Measurements from ENCODE around the gene PDE2A. TPM values are rescaled to one million over a fixed set of nuclear protein-coding genes. Genes with fewer than 3 reads are reported as not detected.

PDE2A gene
- polyA plus RNA-seq, 3 donors = 0.18 to 1.7 (median 0.53) TPM

DNA sequence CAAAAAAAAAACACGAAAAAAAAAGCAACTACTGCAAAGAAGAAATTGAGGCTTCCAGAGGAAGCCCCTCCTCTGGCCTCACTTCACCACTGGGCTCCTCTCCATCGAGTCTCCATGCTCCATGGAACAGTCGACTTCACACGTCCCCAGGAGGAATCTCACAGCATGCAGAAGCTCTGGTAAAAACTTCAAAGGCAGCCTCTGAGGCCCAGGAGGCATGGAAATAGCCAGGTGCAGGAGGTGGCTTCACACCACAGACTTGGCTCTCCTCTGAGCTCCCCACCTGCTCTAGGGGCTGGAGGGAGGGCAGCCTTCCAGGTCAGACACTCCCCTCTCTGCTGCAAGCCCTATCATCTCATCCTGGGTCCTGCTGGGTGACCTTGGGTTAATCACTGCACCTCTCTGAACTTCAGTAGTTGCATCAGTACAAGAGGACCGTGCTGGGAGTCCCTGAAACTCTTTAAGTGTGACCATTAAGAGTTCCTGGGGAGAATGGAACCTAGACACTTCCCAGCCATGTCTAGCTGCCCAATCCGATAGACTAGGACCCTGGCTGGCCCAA is 8.2 kb downstream of the PDE2A start:
- Histone ChIP-seq H3K36me3 (replicated peaks in 1 of 2; ENCODE audit: control insufficient read depth in 1 of 2, insufficient read depth in 2 of 2, low read length in 2 of 2) (no peaks in the 10 kb centered on the region), H3K27ac (ENCODE audit: low read depth in 1 of 2, low read length in 2 of 2) (no peak overlapping the region), H3K9ac (ENCODE audit: insufficient read depth, low read length, poor library complexity, severe bottlenecking) (no peak overlapping the region), H4K20me1 (ENCODE audit: insufficient read depth, low read length) (no peaks in the 10 kb centered on the region), H3K4me1 (ENCODE audit: control insufficient read depth in 1 of 2, insufficient read depth in 2 of 2, low read length in 2 of 2) (no peaks in the 10 kb centered on the region), H2AFZ (ENCODE audit: insufficient read depth, low read depth, low read length, poor library complexity, severe bottlenecking) (no peak overlapping the region), H3K79me2 (ENCODE audit: insufficient read depth, low read length) (no peaks in the 10 kb centered on the region), H3K9me3 (replicated peaks in 1 of 2; ENCODE audit: control insufficient read depth in 1 of 2, insufficient read depth in 1 of 2, low read length in 2 of 2) (peaks cover 14 to 16% of the 10 kb centered on the region in 2 donors), H3K27me3 (ENCODE audit: control insufficient read depth in 2 of 2, insufficient read depth in 2 of 2, low read length in 2 of 2) (peaks cover 0 to 30% of the 10 kb centered on the region in 2 donors), H3K4me3 (replicated peaks in 1 of 3; ENCODE audit: low read depth in 2 of 3, low read length in 3 of 3) (no peak overlapping the region), H3K4me2 (replicated peaks; ENCODE audit: extremely low read depth, low read length, poor library complexity, severe bottlenecking) (no peak overlapping the region)
- no peak overlapping the region for H3K4me3 Mint-ChIP-seq
- H3K9me3 Mint-ChIP-seq = peaks cover 8 to 23% (median 14%) of the 10 kb centered on the region in 7 donors
- TF ChIP-seq, protein P1, sequence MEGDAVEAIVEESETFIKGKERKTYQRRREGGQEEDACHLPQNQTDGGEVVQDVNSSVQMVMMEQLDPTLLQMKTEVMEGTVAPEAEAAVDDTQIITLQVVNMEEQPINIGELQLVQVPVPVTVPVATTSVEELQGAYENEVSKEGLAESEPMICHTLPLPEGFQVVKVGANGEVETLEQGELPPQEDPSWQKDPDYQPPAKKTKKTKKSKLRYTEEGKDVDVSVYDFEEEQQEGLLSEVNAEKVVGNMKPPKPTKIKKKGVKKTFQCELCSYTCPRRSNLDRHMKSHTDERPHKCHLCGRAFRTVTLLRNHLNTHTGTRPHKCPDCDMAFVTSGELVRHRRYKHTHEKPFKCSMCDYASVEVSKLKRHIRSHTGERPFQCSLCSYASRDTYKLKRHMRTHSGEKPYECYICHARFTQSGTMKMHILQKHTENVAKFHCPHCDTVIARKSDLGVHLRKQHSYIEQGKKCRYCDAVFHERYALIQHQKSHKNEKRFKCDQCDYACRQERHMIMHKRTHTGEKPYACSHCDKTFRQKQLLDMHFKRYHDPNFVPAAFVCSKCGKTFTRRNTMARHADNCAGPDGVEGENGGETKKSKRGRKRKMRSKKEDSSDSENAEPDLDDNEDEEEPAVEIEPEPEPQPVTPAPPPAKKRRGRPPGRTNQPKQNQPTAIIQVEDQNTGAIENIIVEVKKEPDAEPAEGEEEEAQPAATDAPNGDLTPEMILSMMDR (IDR thresholded peaks at IDR 0.05) = no peak
- peaks cover 0 to 2% of the 10 kb centered on the region in 2 donors for H3K36me3 Mint-ChIP-seq
- DNase-seq = no peak
- no peaks in the 10 kb centered on the region for H3K4me1 Mint-ChIP-seq
- peaks cover 23 to 35% (median 30%) of the 10 kb centered on the region in 3 donors for H3K27me3 Mint-ChIP-seq (ENCODE audit: low read depth in 3 of 3)
- intact Hi-C loops (cut with micrococcal nuclease) = no loop called here
- H3K27ac Mint-ChIP-seq = no peak overlapping the region
- 55% methylated on average over 6 of the region's 6 CpGs for WGBS (ENCODE audit: insufficient coverage)

DNA sequence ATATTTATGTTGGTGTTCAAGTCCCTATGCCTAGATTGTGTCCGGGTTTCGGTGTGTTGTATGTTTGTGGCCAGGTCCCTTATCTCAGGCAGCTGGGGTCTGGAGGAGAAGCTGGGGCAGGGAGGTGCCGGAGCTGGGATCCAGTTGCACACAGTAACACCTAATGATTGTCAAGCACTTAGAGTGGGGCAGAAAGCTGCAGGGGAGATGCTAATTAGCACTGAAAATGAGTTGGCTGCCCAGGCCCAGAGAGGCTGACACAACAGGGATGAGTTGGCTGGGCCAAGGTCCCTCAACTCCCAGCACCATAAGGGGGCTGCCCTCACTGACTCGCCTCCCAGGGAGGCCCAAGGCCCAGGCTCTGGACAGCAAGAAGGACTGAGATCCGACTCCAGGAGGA is 12.2 kb downstream of the PDE2A start:
- Mint-ChIP-seq H3K4me3 (no peak overlapping the region), H3K9me3 (peaks cover 0 to 6% (median under 1%) of the 10 kb centered on the region in 7 donors)
- 87% methylated on average over 3 of the region's 5 CpGs for WGBS (ENCODE audit: insufficient coverage)

More for the DNA sequence above, 12.2 kb downstream of the PDE2A start:
- peaks cover 21 to 34% (median 28%) of the 10 kb centered on the region in 3 donors for H3K27me3 Mint-ChIP-seq (ENCODE audit: low read depth in 3 of 3)
- H3K4me2 ChIP-seq (replicated peaks; ENCODE audit: extremely low read depth, low read length, poor library complexity, severe bottlenecking) = no peak overlapping the region
- no peak for DNase-seq
- no peaks in the 10 kb centered on the region for H3K36me3 Mint-ChIP-seq
- no peak overlapping the region for H3K27ac ChIP-seq (ENCODE audit: low read depth in 1 of 2, low read length in 2 of 2)
- no peaks in the 10 kb centered on the region for H3K36me3 ChIP-seq (replicated peaks in 1 of 2; ENCODE audit: control insufficient read depth in 1 of 2, insufficient read depth in 2 of 2, low read length in 2 of 2)
- peaks cover 0 to 1% of the 10 kb centered on the region in 2 donors for H3K9me3 ChIP-seq (replicated peaks in 1 of 2; ENCODE audit: control insufficient read depth in 1 of 2, insufficient read depth in 1 of 2, low read length in 2 of 2)
- H3K27me3 ChIP-seq (ENCODE audit: control insufficient read depth in 2 of 2, insufficient read depth in 2 of 2, low read length in 2 of 2) = peaks cover 0 to under 1% of the 10 kb centered on the region in 2 donors
- TF ChIP-seq, protein P1 (IDR thresholded peaks at IDR 0.05) = no peak
- H3K79me2 ChIP-seq (ENCODE audit: insufficient read depth, low read length) = no peaks in the 10 kb centered on the region
- no peak overlapping the region for H2AFZ ChIP-seq (ENCODE audit: insufficient read depth, low read depth, low read length, poor library complexity, severe bottlenecking)
- H3K4me3 ChIP-seq (replicated peaks in 1 of 3; ENCODE audit: low read depth in 2 of 3, low read length in 3 of 3) = no peak overlapping the region
- no peak overlapping the region for H3K9ac ChIP-seq (ENCODE audit: insufficient read depth, low read length, poor library complexity, severe bottlenecking)
- no peak overlapping the region for H3K27ac Mint-ChIP-seq
- H3K4me1 ChIP-seq (ENCODE audit: control insufficient read depth in 1 of 2, insufficient read depth in 2 of 2, low read length in 2 of 2) = no peaks in the 10 kb centered on the region
- intact Hi-C loops (cut with micrococcal nuclease) = no loop called here
- H4K20me1 ChIP-seq (ENCODE audit: insufficient read depth, low read length) = no peaks in the 10 kb centered on the region
- no peaks in the 10 kb centered on the region for H3K4me1 Mint-ChIP-seq
